SK-N-SH treated with all-trans-retinoic acid at 6 μM for 48 hours (cell line): ENCODE results near the gene MAP4K4.

Experiments used
- ARNTL ChIP-seq: fragments of 450-650 bp; formaldehyde crosslinking; IDR thresholded peaks from 2 replicates; pipeline ENCODE4 v1.5.0; 2020; ENCODE audit warnings: low read depth, mild to moderate bottlenecking, moderate library complexity, borderline replicate concordance
- GLIS3 ChIP-seq: fragments of 250-450 bp; sonication (Bioruptor Pico); IDR thresholded peaks from 2 replicates; pipeline ENCODE4 v1.5.0; 2020; ENCODE audit warnings: mild to moderate bottlenecking, moderate library complexity
- PPARA ChIP-seq: fragments of 250-450 bp; sonication (Bioruptor Pico); IDR thresholded peaks from 2 replicates; pipeline ENCODE4 v1.5.0; 2020; ENCODE audit warnings: mild to moderate bottlenecking, borderline replicate concordance
- RARB ChIP-seq: fragments of 250-450 bp; sonication (Bioruptor Pico); IDR thresholded peaks from 2 replicates; pipeline ENCODE4 v1.8.0; 2021; ENCODE audit warnings: mild to moderate bottlenecking, moderate library complexity
- TOX ChIP-seq: fragments of 250-450 bp; sonication (Bioruptor Pico); IDR thresholded peaks from 2 replicates; pipeline ENCODE4 v1.8.0; 2021; ENCODE audit warnings: mild to moderate bottlenecking, moderate library complexity, borderline replicate concordance
- ZC3H10 ChIP-seq: fragments of 250-450 bp; sonication (Bioruptor Pico); IDR thresholded peaks from 2 replicates; pipeline ENCODE4 v1.5.1; 2021; ENCODE audit warnings: mild to moderate bottlenecking, moderate library complexity
- ZFP3 ChIP-seq: fragments of 250-450 bp; sonication (Bioruptor Pico); IDR thresholded peaks from 2 replicates; pipeline ENCODE4 v1.5.0; 2020; ENCODE audit warnings: mild to moderate bottlenecking, moderate library complexity
- ZFP30 ChIP-seq: fragments of 450-650 bp; formaldehyde crosslinking; IDR thresholded peaks from 2 replicates; pipeline ENCODE4 v1.5.0; 2022; ENCODE audit warnings: mild to moderate bottlenecking, moderate library complexity
- ZNF565 ChIP-seq: fragments of 450-650 bp; formaldehyde crosslinking; conservative IDR thresholded peaks from 2 replicates; pipeline ENCODE4 v1.5.0; 2020; ENCODE audit warnings: low read depth, mild to moderate bottlenecking, moderate library complexity
- ZNF8 ChIP-seq: fragments of 450-650 bp; formaldehyde crosslinking; IDR thresholded peaks from 2 replicates; pipeline ENCODE4 v1.5.0; 2020; ENCODE audit warnings: mild to moderate bottlenecking, moderate library complexity
- TF ChIP-seq, protein P1 (sequence below): fragments of 250-450 bp; sonication (Bioruptor Pico); IDR thresholded peaks from 2 replicates; pipeline ENCODE4 v1.5.1; 2020; ENCODE audit warnings: low read depth, mild to moderate bottlenecking, moderate library complexity
- TF ChIP-seq, protein P2 (sequence below): fragments of 250-450 bp; sonication (Bioruptor Pico); IDR thresholded peaks from 2 replicates; pipeline ENCODE4 v1.5.1; 2021; ENCODE audit warnings: mild to moderate bottlenecking, moderate library complexity
- TF ChIP-seq, protein P3 (sequence below): fragments of 250-450 bp; sonication (Bioruptor Pico); IDR thresholded peaks from 2 replicates; pipeline ENCODE4 v1.8.0; 2021; ENCODE audit warnings: low read depth, mild to moderate bottlenecking, moderate library complexity, borderline replicate concordance
- TF ChIP-seq, protein P4 (sequence below): fragments of 250-450 bp; sonication (Bioruptor Pico); IDR thresholded peaks from 2 replicates; pipeline ENCODE4 v1.8.0; 2020; ENCODE audit warnings: mild to moderate bottlenecking, moderate library complexity, borderline replicate concordance

DNA sequence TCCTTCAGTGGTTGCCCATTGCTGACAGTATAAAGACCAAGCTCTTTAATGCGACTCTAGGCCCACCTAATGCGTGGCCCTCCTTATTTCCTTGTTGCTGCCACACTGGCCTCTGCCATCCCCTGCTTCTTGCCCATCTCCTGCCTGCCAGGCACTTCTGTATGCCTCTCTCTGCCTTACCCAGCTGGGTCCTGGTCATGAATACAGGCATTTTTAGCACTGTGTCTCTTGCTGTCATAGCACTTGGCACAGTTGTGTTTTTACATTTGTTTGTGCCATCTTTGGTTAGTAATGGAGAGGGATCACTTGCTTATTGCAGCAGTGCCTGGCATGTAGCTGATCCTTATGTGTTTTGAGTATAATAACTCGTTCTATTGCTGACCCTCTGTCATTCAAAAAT, 38.7 kb downstream of the MAP4K4 start:
- TF ChIP-seq ZFP30, result no peak
- TF ChIP-seq, protein P1, sequence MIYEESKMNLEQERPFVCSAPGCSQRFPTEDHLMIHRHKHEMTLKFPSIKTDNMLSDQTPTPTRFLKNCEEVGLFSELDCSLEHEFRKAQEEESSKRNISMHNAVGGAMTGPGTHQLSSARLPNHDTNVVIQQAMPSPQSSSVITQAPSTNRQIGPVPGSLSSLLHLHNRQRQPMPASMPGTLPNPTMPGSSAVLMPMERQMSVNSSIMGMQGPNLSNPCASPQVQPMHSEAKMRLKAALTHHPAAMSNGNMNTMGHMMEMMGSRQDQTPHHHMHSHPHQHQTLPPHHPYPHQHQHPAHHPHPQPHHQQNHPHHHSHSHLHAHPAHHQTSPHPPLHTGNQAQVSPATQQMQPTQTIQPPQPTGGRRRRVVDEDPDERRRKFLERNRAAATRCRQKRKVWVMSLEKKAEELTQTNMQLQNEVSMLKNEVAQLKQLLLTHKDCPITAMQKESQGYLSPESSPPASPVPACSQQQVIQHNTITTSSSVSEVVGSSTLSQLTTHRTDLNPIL (CRISPR knock-in tag), result no peak
- TF ChIP-seq, protein P2, sequence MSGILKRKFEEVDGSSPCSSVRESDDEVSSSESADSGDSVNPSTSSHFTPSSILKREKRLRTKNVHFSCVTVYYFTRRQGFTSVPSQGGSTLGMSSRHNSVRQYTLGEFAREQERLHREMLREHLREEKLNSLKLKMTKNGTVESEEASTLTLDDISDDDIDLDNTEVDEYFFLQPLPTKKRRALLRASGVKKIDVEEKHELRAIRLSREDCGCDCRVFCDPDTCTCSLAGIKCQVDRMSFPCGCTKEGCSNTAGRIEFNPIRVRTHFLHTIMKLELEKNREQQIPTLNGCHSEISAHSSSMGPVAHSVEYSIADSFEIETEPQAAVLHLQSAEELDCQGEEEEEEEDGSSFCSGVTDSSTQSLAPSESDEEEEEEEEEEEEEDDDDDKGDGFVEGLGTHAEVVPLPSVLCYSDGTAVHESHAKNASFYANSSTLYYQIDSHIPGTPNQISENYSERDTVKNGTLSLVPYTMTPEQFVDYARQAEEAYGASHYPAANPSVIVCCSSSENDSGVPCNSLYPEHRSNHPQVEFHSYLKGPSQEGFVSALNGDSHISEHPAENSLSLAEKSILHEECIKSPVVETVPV (CRISPR knock-in tag), result no peak
- no peak for TF ChIP-seq RARB
- TF ChIP-seq GLIS3 (CRISPR knock-in tag), result no peak
- TF ChIP-seq ZFP3, result no peak
- TF ChIP-seq, protein P3, sequence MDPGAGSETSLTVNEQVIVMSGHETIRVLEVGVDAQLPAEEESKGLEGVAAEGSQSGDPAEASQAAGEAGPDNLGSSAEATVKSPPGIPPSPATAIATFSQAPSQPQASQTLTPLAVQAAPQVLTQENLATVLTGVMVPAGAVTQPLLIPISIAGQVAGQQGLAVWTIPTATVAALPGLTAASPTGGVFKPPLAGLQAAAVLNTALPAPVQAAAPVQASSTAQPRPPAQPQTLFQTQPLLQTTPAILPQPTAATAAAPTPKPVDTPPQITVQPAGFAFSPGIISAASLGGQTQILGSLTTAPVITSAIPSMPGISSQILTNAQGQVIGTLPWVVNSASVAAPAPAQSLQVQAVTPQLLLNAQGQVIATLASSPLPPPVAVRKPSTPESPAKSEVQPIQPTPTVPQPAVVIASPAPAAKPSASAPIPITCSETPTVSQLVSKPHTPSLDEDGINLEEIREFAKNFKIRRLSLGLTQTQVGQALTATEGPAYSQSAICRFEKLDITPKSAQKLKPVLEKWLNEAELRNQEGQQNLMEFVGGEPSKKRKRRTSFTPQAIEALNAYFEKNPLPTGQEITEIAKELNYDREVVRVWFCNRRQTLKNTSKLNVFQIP (CRISPR knock-in tag), result no peak
- TF ChIP-seq ZNF565 (CRISPR knock-in tag), result no peak
- no peak for TF ChIP-seq ZC3H10 (CRISPR knock-in tag)
- no peak for TF ChIP-seq ARNTL
- no peak for TF ChIP-seq TOX (CRISPR knock-in tag)
- TF ChIP-seq, protein P4, sequence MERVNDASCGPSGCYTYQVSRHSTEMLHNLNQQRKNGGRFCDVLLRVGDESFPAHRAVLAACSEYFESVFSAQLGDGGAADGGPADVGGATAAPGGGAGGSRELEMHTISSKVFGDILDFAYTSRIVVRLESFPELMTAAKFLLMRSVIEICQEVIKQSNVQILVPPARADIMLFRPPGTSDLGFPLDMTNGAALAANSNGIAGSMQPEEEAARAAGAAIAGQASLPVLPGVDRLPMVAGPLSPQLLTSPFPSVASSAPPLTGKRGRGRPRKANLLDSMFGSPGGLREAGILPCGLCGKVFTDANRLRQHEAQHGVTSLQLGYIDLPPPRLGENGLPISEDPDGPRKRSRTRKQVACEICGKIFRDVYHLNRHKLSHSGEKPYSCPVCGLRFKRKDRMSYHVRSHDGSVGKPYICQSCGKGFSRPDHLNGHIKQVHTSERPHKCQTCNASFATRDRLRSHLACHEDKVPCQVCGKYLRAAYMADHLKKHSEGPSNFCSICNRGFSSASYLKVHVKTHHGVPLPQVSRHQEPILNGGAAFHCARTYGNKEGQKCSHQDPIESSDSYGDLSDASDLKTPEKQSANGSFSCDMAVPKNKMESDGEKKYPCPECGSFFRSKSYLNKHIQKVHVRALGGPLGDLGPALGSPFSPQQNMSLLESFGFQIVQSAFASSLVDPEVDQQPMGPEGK (CRISPR knock-in tag), result no peak
- TF ChIP-seq ZNF8 (CRISPR knock-in tag), result no peak
- TF ChIP-seq PPARA (CRISPR knock-in tag), result no peak
